Keratinocyte (primary cell): Measurements from ENCODE around the gene CNIH2. TPM values are rescaled to one million over a fixed set of nuclear protein-coding genes. Genes with fewer than 3 reads are reported as not detected.

Source experiments
- DNase-seq: peaks from one replicate; pipeline ENCODE4 v3.0.0-alpha.2; 2011; ENCODE audit warnings: low read depth, missing footprints, low spot score
- FAIRE-seq: peaks from 2 replicates; lab custom pipeline; 2011; peaks lifted over from hg19 to GRCh38; lab: Jason Lieb, UNC
- H2AFZ ChIP-seq: 2 replicates; pipeline ENCODE4 v1.6.0; 2012; ENCODE audit warnings: low read length, control low read depth, inconsistent platforms; ENCODE audit not compliant: control insufficient read depth
- H3K27ac ChIP-seq: 2 replicates; pipeline ENCODE4 v1.5.1; 2011; ENCODE audit warnings: low read length; ENCODE audit not compliant: control insufficient read depth, insufficient read depth
- H3K27me3 ChIP-seq: 3 replicates; pipeline ENCODE4 v1.6.0; 2011; ENCODE audit warnings: low read length; ENCODE audit not compliant: control insufficient read depth, insufficient read depth; ENCODE audit errors: extremely low read depth
- H3K36me3 ChIP-seq, 2 experiments: 2 replicates in 1 of 2; 3 replicates in 1 of 2; pipeline ENCODE4 v1.5.1; 2011; ENCODE audit warnings: low read length in 2 of 2, mild to moderate bottlenecking in 1 of 2; ENCODE audit not compliant: control insufficient read depth in 2 of 2, insufficient read depth in 2 of 2; ENCODE audit errors: extremely low read depth in 1 of 2
- H3K4me1 ChIP-seq: 3 replicates; pipeline ENCODE4 v1.5.1; 2011; ENCODE audit warnings: low read length; ENCODE audit not compliant: control insufficient read depth, insufficient read depth; ENCODE audit errors: extremely low read depth
- H3K4me2 ChIP-seq: 3 replicates; pipeline ENCODE4 v1.6.0; 2011; ENCODE audit warnings: low read depth, low read length; ENCODE audit not compliant: control insufficient read depth, insufficient read depth; ENCODE audit errors: extremely low read depth
- H3K4me3 ChIP-seq, 3 experiments: fragments of 200-600 bp in 1 of 3; sonication (generic) in 1 of 3; 2 replicates in 2 of 3; 3 replicates in 1 of 3; pipeline ENCODE4 v1.5.1; 2011 to 2016; ENCODE audit warnings: low read length in 3 of 3, mild to moderate bottlenecking in 3 of 3, control low read depth in 2 of 3, inconsistent platforms in 1 of 3, low read depth in 1 of 3, mixed read lengths in 1 of 3, mixed run types in 1 of 3, moderate library complexity in 1 of 3; ENCODE audit not compliant: control insufficient read depth in 2 of 3, insufficient read depth in 2 of 3; ENCODE audit errors: extremely low read depth in 1 of 3
- H3K79me2 ChIP-seq: 2 replicates; pipeline ENCODE4 v1.6.0; 2012; ENCODE audit warnings: low read length; ENCODE audit not compliant: control insufficient read depth, insufficient read depth
- H3K9ac ChIP-seq: 3 replicates; pipeline ENCODE4 v1.6.0; 2011; ENCODE audit warnings: low read length; ENCODE audit not compliant: control insufficient read depth, insufficient read depth; ENCODE audit errors: extremely low read depth
- H3K9me1 ChIP-seq: 3 replicates; pipeline ENCODE4 v1.6.0; 2011; ENCODE audit warnings: low read length; ENCODE audit not compliant: control insufficient read depth, insufficient read depth; ENCODE audit errors: extremely low read depth
- H3K9me3 ChIP-seq: 2 replicates; pipeline ENCODE4 v1.5.1; 2012; ENCODE audit warnings: low read depth, low read length; ENCODE audit not compliant: control insufficient read depth
- H4K20me1 ChIP-seq: 3 replicates; pipeline ENCODE4 v1.6.0; 2011; ENCODE audit warnings: low read length; ENCODE audit not compliant: control insufficient read depth, insufficient read depth; ENCODE audit errors: extremely low read depth
- CTCF ChIP-seq, 3 experiments: IDR thresholded peaks in 1 of 3; conservative IDR thresholded peaks in 1 of 3; optimal IDR thresholded peaks in 1 of 3; 2 replicates in 2 of 3; 3 replicates in 1 of 3; pipeline versions ENCODE3 to v1.5.1; 2011; ENCODE audit warnings: low read length in 3 of 3, mild to moderate bottlenecking in 3 of 3, moderate library complexity in 2 of 3, control low read depth in 1 of 3, inconsistent platforms in 1 of 3; ENCODE audit not compliant: insufficient read depth in 2 of 3; ENCODE audit errors: extremely low read depth in 1 of 3
- EZH2 ChIP-seq: IDR thresholded peaks from one replicate; pipeline ENCODE4 v1.6.1; 2012; ENCODE audit warnings: inconsistent platforms, mild to moderate bottlenecking, low read length, moderate library complexity
- dilution Hi-C: fragments of 300-500 bp; cut with MboI; formaldehyde crosslinking; loops from one replicate; pipeline ENCODE4 v1.7.0; 2020; ENCODE audit warnings: low sequenced_read_pairs; ENCODE audit not compliant: extremely low pct_ligation_motif_present
- polyA plus RNA-seq, 5 experiments: library from polyadenylated mRNA; depleted of rRNA in 3 of 5; stranded (reverse) in 3 of 5; stranded (forward) in 1 of 5; unstranded in 1 of 5; fragments of >200 nt; gene quantifications; 1 replicate in 1 of 5; 2 replicates in 3 of 5; 3 replicates in 1 of 5; pipeline versions ENCODE4 v1.2.1 to v1.2.3, GENCODE V29; 2011 to 2012; ENCODE audit warnings: missing spikeins in 2 of 5, low read depth in 1 of 5, low replicate concordance in 1 of 5

The CNIH2 gene
- polyA plus RNA-seq, 1 donor (not counting 4 experiments of a cell fraction or from before 2014, with no cell fraction given): 0.17 TPM

GRCh38 chr11:66247801-66248200 is 30.2 kb upstream of the CNIH2 start:
- TF ChIP-seq EZH2 (no peak), CTCF (optimal IDR thresholded peaks at IDR 0.05 in 1 of 3, IDR thresholded peaks at IDR 0.05 in 1 of 3, conservative IDR thresholded peaks at IDR 0.05 in 1 of 3; ENCODE audit: extremely low read depth in 1 of 3, insufficient read depth in 2 of 3, low read length in 3 of 3) (no peak)
- Histone ChIP-seq H3K27ac (no peak overlapping the region), H3K27me3 (no peaks in the 10 kb centered on the region), H3K9ac (no peak overlapping the region), H3K4me2 (no peak overlapping the region), H3K9me3 (no peaks in the 10 kb centered on the region), H2AFZ (no peak overlapping the region), H4K20me1 (no peaks in the 10 kb centered on the region), H3K36me3 (peaks cover 9 to 14% of the 10 kb centered on the region in 2 experiments), H3K4me1 (no peaks in the 10 kb centered on the region), H3K4me3 (no peak overlapping the region), H3K9me1 (no peaks in the 10 kb centered on the region), H3K79me2 (no peaks in the 10 kb centered on the region)
- dilution Hi-C loops: no loop called here
- FAIRE-seq: no peak
- no peak for DNase-seq

- H4K20me1 ChIP-seq: no peaks in the 10 kb centered on the region
- H3K79me2 ChIP-seq: no peaks in the 10 kb centered on the region
- no peaks in the 10 kb centered on the region for H3K9me1 ChIP-seq
- TF ChIP-seq EZH2 (no peak), CTCF (optimal IDR thresholded peaks at IDR 0.05 in 1 of 3, IDR thresholded peaks at IDR 0.05 in 1 of 3, conservative IDR thresholded peaks at IDR 0.05 in 1 of 3; ENCODE audit: extremely low read depth in 1 of 3, insufficient read depth in 2 of 3, low read length in 3 of 3) (no peak)
- peaks cover 7 to 13% of the 10 kb centered on the region in 2 experiments for H3K36me3 ChIP-seq
- FAIRE-seq (no peak), DNase-seq (no peak)
- H3K4me3 ChIP-seq: no peak overlapping the region
- no peaks in the 10 kb centered on the region for H3K9me3 ChIP-seq
- no peaks in the 10 kb centered on the region for H3K4me1 ChIP-seq
- H3K27ac ChIP-seq: no peak overlapping the region
- no peak overlapping the region for H3K4me2 ChIP-seq
- no peak overlapping the region for H3K9ac ChIP-seq
- no peaks in the 10 kb centered on the region for H3K27me3 ChIP-seq
- dilution Hi-C loops: no loop called here
- H2AFZ ChIP-seq: no peak overlapping the region
Observed at GRCh38 chr11:66248903-66249302, 29.1 kb upstream of the CNIH2 start.
